ENCODE results near the gene OTULIN.

- TF ChIP-seq CTCF (IDR thresholded peaks at IDR 0.05; ENCODE audit: insufficient read depth, low read length) = no peak
- TF ChIP-seq GABPA (IDR thresholded peaks at IDR 0.05; ENCODE audit: low read depth) = no peak
- TF ChIP-seq REST (IDR thresholded peaks at IDR 0.05; ENCODE audit: insufficient replicate concordance, low read depth) = no peak
Observed at GRCh38 chr5:14660833-14661232, 3.7 kb upstream of the OTULIN start.

All from HL-60 (cell line).